HG03565 (cell line): ENCODE results near the gene DNASE2B.

Experiments used
- ATAC-seq: cut with Tn5 transposase; IDR thresholded peaks from one replicate; pipeline ENCODE4 v1.9.1; 2021; ENCODE audit warnings: mild to moderate bottlenecking, moderate library complexity; ENCODE audit not compliant: unreplicated experiment

The DNASE2B gene

GRCh38 chr1:84410328-84411095, 12.2 kb downstream of the DNASE2B start:
- ATAC-seq = no peak

GRCh38 chr1:84412316-84412942, 14.1 kb downstream of the DNASE2B start:
- no peak for ATAC-seq

- ATAC-seq = no peak
These were observed 17.1 kb downstream of the DNASE2B start for GRCh38 chr1:84415396-84415795.

- no peak for ATAC-seq
These were observed 24.6 kb downstream of the DNASE2B start for GRCh38 chr1:84422909-84423308.

- ATAC-seq = no peak
These were observed 26.3 kb downstream of the DNASE2B start for GRCh38 chr1:84424513-84425149.

GRCh38 chr1:84425150-84425896, 27.0 kb downstream of the DNASE2B start:
- no peak for ATAC-seq

GRCh38 chr1:84426376-84426775, 28.1 kb downstream of the DNASE2B start:
- no peak for ATAC-seq

GRCh38 chr1:84427250-84428188, 29.2 kb downstream of the DNASE2B start:
- no peak for ATAC-seq

- ATAC-seq = no peak
These were observed 30.0 kb downstream of the DNASE2B start for GRCh38 chr1:84428235-84428634.

GRCh38 chr1:84429231-84429630, 30.9 kb downstream of the DNASE2B start:
- ATAC-seq = no peak

GRCh38 chr1:84430546-84430945, 32.3 kb downstream of the DNASE2B start:
- no peak for ATAC-seq

- ATAC-seq = peak; percentile 42
These were observed 35.2 kb downstream of the DNASE2B start for GRCh38 chr1:84433258-84434080.

- ATAC-seq = peak; percentile 7
These were observed 35.9 kb downstream of the DNASE2B start for GRCh38 chr1:84434081-84434769.

GRCh38 chr1:84434801-84435549, 36.7 kb downstream of the DNASE2B start:
- ATAC-seq = peak; percentile 35

GRCh38 chr1:84436876-84437655, 38.8 kb downstream of the DNASE2B start:
- ATAC-seq = peak; percentile 40

- ATAC-seq = peak; percentile 98
These were observed 44.0 kb downstream of the DNASE2B start for GRCh38 chr1:84442256-84442655.
